AML-193 (cell line): ENCODE measurements around the gene DNTT.

ENCODE experiments used
- DNase-seq, 2 experiments: peaks; one replicate each; lab custom pipeline; 2025; lab: John Stamatoyannopoulos, UW

The DNTT gene

DNA sequence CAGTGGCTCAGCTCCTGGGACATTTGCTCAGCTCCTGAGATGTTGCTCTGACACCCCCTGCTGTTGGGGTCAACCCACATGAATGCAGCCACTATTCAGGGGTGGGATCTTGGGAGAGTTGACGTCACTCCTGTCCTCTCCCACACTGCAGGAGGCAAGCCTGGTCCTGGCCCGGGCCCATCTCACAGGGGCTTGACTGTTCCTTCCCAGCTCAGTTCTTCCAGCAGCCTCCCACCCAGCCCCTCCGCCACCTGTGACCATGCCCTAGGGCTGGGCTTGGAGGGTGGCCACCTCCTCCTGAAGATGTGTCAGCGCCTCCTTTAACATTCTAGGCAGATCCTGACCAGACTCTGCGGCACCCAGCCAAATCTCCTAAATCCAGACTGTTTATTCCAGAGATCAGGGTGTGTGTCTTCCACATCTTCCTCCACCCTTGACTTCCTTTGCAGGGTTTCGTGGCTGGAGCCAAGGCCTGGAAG lies 73.6 kb downstream of the DNTT start:
- DNase-seq, result no peak

DNA sequence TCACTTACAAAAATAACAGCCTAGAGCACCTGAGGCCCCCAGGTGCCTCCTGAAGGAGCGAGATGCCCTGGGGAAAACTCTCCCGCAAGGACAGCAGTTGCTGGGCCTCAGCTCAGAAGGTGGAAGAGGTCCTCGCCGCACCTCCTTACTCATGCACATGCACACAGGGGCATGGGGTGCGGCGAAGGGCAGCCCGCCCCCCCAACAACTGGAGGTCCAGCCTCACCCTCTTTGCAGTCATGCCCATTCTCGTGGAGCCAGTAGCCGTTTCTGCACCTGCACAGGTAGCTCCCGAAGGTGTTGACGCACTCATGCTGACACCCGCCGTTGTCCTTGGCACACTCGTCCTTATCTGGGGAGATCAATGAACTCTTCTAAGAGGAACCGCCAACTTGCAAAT lies 74.5 kb downstream of the DNTT start:
- DNase-seq, result no peak

DNA sequence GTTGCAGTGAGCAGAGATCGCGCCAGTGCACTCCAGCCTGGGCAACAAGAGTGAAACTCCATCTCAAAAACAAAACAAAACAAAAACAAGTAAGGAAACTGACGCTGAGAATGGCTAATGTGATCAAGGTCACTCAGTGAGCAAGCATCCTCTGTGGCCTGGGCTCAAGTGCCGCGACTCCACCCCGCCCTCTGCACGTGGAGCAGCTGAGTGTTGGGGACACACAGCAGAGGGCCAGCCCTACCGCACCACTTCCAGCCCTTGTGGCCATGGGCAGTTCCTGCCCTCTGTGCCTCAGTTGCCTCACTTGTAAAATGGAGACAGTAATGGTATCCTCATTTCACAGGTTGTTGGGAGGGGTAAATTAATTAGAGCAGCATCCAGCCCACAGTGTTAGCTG lies 75.5 kb downstream of the DNTT start:
- DNase-seq, result no peak

DNA sequence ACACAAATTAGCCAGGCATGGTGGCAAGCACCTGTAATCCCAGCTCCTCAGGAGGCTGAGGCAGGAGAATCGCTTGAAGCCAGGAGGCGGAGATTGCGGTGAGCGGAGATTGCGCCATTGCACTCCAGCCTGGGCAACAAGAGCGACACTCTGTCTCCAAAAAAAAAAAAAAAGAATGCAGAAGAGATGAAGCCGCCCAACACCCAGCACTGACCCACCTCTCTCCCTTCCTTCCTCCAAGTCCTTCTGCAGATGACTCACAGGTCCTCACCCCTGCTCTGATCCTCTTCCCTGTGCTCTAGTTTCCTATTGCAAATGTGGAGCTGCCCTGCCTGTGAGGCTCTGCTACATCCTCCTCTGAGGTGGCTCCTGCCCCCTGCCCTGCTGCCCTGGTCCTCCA lies 76.6 kb downstream of the DNTT start:
- DNase-seq, result peak; percentile 90

DNA sequence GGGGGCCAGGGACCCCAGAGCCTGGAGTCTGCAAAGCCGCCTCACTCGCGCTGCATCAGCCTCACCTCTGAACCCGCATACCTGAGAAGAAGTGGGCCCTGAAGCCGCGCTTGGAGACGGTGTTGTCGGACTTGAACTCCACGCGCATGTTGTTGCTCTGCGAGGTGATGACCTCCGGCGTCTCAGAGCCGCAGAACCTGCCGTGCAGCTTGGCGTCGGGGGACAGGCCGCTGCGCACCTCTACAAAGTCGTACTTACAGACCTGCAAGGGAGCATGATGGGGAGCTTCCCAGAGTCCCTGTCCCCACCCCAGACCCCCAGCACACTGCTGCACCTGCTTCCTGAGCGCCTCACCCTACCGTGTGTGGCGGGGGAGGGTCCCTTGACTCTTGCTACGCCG lies 80.3 kb downstream of the DNTT start:
- DNase-seq, result no peak

DNA sequence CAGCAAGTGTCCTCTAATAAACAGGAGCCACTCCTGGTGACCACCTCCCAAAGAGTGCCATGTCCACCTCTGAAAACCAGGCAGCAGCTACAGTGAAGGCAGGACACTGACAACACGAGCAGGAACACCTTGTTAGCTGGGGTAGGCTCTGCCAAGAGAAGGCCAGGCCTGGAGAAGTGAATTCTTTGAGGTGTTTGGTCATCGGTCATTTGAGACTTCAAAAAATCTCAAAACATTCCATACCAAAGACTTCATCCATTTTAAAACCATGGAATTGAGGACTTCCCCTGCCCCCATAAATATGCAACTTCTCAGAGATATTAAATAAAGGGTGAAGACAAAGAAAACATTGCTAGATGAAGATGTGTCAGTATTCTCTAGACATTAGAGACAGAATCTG lies 82.9 kb downstream of the DNTT start:
- DNase-seq, result no peak

DNA sequence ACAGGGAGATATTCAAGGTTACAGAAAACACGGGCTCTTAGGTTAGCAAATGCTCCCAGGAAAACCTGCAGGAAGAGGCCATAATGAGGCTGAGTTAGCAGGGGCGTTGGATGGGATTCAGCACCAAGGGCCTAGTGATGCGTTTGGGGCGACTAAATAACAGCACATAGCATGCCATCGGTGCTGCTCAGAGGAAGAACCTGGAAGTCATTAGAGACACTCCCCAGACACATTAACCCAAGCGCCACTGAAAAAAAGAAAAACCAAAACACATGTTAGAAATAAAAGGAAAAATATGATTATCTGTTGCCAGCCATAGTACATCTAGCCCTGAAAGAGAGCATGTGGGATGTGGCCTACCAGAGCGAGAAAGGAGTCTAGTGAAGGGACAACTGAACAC lies 83.4 kb downstream of the DNTT start:
- no peak for DNase-seq
